Measurements from ENCODE around the gene COPS4. TPM values are rescaled to one million over a fixed set of nuclear protein-coding genes. Genes with fewer than 3 reads are reported as not detected.

Gene COPS4
- 22.6 to 38.3 TPM (median 23.0 TPM) in 5 replicates for total RNA-seq (2022; extraction: Qiagen RNA extraction)

DNA sequence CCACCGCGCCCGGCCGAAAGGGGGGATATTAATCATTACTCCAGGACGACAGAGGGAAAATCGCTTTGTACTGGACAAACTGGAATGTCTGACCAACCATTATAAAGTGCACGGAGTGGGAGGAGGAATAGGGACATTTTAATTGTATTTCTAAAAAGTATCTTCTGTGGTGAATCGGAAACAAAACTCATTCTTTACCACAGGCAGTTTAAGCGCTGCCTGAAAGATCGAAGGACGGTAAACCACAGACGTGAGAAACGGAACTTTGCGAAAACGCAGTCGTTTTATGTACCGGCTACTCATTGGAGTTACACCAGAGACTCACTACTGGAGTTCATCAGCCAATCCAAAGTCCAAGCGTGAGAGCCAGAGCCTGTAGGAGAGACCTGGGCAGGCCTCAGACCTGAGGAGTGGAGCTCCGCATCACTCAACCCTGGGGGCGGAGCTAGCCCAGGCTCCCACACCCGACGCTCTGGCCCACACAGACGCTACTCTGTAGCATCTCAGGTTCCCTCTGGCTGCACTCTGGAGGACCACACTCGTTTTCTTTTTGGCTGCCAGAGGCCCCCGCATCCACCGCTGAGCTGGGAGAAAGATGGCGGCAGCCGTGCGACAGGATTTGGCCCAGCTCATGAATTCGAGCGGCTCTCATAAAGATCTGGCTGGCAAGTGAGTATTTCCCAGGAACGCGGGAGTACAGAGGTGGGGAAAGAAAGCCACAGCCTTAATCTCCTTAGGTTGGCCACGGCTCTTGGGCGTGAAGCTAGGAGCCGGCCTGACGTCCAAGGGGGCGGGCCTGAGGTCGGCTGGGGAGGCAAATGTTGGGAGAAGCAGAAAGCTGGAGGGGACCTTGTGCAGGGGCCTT is at the start of gene COPS4:
TSS of gene COPS4 (plus strand) at position 554 of the 865 bp plus-strand sequence. CDS start at position 596, 42 bp downstream.

GRCh38 chr4:83010522-83011318 is 24.3 kb upstream of the COPS4 start, which contains the start of gene LIN54:
TSS of gene LIN54 (minus strand) at chr4:83010823. CDS start at chr4:82984844, 25,979 bp downstream.

GRCh38 chr4:83114576-83114975 is 79.6 kb downstream of the COPS4 start, which contains the start of gene PLAC8:
TSS of gene PLAC8 (minus strand) at chr4:83114729. CDS start at chr4:83107921, 6,808 bp downstream.

Other genes starting within 250 kb of the COPS4 start
- gene SCD5, start 236.4 kb upstream of the COPS4 start, total RNA-seq (2022; extraction: Qiagen RNA extraction) = 5.8 to 6.7 TPM (median 6.5 TPM) in 5 replicates
- 77.0 to 90.1 TPM (median 82.5 TPM) in 5 replicates for gene SEC31A, start 144.0 kb upstream of the COPS4 start, total RNA-seq (2022; extraction: Qiagen RNA extraction)
- 1.4 to 1.8 TPM (median 1.7 TPM) in 5 replicates for gene THAP9, start 134.4 kb upstream of the COPS4 start, total RNA-seq (2022; extraction: Qiagen RNA extraction)
- gene LIN54, start 24.4 kb upstream of the COPS4 start, total RNA-seq (2022; extraction: Qiagen RNA extraction) = 5.5 to 7.2 TPM (median 6.6 TPM) in 5 replicates
- 0.63 to 1.2 TPM (median 0.93 TPM) in 5 replicates for gene PLAC8, start 79.5 kb downstream of the COPS4 start, total RNA-seq (2022; extraction: Qiagen RNA extraction)
- 17.7 to 20.5 TPM (median 19.8 TPM) in 5 replicates for gene COQ2, start 249.6 kb downstream of the COPS4 start, total RNA-seq (2022; extraction: Qiagen RNA extraction)